AML-193 (cell line): Measurements from ENCODE around the gene KIFAP3.
"Not testable (repeated sequence)": the region's sequence is repeated elsewhere in the genome, so short reads cannot be mapped to it uniquely, and the experiment has no call there.

Experiments
- DNase-seq, 2 experiments: peaks; one replicate each; lab custom pipeline; 2025; lab: John Stamatoyannopoulos, UW

KIFAP3 gene

DNA sequence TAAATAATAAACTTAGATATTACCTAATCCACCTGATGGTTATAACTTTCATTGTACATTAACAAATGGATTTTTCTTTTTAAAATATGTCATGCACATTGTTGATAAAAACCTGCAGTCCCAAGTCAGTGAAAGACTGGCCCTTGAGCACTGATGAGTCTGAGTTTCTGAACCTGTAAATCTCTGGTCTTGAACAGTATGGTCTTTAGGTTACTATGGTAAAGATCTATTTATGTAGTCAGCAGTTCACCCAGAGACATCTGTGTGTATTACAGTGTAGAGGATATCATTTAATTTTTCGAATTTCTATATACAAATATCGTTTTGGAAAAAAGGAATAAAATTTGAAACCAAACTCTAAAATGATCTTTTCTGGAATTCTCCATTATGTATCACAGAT is 150.4 kb downstream of the KIFAP3 start:
- no peak for DNase-seq

DNA sequence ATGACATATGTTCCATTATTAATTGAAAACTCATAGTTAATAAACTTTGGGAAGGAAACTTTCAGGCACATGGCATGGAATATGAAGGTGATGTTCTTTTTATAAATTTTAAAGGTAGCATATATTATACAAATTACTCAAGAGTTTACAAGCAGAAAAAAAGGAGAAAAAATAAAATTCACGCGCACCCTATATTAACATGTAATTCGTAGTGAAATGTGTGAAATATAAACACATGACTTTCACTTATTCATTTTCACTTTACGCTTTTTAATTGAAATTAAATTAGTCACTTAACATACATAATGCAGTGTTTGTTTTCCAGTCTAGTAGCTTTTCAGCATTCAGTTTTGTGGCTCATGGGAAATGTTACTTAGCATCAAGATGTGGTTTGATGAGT is 153.4 kb downstream of the KIFAP3 start:
- no peak for DNase-seq

DNA sequence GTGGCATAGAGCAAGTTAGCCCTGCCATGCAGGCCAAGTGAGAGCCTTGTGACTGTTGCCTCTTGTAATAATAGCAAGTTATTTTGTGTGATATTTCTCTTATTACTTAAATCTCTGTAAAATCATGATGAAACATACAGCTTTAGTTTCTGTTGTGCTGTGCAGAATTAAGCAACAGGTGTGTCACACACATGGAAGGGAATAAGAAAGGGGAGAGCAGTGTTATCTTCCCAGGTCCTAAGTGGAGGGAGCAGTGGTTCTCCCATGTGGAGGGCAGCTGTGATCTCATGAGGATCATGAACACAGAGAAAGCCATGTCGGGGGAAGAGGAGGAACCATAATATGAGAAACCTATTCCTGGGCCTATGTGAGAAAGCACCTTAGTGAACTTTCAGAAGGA is 155.6 kb downstream of the KIFAP3 start:
- no peak for DNase-seq

DNA sequence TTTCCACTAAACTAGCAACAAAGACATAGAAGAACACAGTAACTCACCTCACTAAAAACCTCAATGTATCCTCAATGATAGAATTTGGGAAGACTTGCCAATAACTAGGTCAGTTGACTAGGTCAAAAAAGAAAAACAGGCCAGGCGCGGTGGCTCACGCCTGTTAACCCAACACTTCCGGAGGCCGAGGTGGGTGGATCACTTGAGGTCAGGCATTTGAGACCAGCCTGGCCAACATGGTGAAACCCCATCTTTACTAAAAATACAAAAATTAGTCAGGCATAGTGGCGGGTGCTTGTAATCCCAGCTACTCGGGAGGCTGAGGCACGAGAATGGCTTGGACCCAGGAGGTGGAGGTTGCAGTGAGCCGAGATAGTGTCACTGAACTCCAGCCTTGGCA is 156.3 kb downstream of the KIFAP3 start:
- DNase-seq = not testable (repeated sequence)

DNA sequence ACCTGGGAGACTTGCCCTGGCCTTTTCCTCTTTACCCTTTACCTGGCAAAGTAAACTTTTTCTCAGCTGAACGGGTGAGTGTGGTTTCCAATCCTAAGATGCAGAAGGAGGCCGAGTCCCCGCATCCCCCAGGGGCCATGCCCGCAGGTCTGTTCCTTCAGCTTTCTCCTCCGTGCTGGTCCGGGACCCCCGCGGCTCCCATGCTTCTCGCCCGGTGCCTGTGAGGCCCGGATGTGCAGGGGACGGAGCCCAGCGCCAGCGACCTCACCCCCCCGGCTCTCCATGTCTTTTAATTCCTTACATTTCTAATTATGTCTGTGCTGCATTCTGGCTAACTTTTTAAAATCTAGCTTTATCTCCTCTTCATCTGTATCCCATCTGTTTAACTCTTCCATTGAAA is 159.3 kb downstream of the KIFAP3 start:
- no peak for DNase-seq

DNA sequence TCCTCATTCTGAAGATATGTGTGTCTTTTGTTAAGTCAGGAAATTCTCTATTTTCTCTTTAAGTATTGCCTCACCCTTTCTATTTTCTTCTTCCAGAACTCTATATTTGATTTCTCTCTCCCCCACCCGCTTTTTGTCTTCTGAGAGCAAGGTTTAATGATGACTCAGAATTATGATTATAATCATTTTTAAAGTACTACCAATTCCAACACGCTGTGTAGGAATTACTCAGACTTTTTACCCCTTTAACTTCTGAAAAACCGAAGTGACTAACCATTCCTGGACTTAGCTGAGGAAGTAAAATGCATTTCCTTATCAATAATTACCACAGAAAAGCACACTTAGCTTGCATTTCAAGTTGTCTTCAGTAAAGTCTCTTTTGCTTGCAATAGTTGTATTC is 160.0 kb downstream of the KIFAP3 start:
- DNase-seq = peak in 1 of 2 experiments; percentile 8

DNA sequence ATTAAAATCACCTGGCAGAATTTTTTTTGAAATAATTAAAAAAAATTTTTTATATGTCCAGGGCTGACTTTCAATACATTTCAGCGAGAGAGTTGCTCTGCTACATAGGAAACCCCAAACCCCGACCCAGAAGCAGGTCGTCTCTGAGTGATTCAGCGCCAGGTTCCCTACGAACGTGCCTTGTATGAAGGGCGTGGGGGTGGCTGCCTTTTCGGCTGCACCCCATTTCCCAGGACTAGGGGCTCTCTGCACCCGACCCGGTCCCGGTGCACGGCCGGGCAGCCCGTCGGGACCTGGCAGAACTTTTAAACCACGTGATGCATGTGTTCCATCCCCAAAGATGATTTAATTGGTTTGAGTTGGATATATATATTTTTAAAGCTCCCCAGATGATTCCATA is 165.0 kb downstream of the KIFAP3 start:
- DNase-seq = no peak

DNA sequence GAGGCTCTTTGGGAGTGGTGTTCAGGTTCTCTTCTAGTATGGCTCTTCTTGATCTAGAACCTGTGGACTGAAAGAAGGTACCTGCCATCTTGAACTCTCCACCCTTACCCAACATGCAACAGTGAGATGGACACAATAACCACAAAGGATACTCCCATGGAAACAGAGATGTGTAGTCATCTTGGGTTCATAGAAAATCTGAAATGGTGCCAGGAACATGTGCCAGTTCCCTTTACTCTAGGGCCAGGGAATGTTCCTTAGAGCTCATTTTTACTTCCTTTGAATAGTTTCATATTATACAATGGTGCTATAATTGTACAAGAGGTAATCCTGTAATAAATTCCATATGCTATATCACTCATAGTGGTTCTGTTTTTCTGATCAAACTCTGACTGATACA is 167.6 kb downstream of the KIFAP3 start:
- no peak for DNase-seq

DNA sequence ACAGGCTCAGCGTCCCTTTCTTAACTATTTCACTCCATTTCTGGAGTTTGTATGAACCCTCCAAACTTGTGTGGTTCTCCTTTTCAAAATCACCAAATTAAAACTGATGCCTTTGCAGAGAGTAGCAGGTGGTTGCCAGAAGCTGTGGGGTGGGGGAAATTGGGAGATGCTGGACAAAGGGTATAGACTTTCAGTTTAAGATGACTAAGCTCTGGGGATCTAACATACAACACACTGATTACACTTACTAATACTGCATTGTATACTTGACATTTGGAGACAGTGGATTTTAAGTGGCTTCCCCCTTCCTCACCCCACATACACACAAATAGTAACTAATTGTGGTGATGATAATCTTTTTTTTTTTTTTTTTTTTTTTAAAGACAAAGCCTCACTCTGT is 169.7 kb downstream of the KIFAP3 start:
- DNase-seq = no peak

DNA sequence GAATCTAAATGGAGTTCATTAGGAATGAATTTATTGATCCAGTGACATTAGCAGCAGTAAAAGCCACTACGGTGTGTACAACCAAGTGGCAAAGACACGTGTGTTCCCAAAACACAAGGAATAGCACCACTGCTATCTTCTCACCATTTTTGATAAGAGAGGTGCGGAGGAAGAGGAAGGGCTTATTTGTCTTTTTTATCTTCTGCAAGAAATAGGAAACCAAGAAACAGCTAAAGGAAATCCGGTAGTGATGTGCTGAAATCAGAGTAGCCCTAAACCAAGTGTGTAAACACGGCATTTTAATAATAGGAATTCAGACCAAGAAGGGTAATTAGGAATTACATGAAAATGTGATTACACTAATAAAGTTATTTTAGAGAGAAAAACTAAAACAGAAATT is 171.7 kb downstream of the KIFAP3 start:
- no peak for DNase-seq

DNA sequence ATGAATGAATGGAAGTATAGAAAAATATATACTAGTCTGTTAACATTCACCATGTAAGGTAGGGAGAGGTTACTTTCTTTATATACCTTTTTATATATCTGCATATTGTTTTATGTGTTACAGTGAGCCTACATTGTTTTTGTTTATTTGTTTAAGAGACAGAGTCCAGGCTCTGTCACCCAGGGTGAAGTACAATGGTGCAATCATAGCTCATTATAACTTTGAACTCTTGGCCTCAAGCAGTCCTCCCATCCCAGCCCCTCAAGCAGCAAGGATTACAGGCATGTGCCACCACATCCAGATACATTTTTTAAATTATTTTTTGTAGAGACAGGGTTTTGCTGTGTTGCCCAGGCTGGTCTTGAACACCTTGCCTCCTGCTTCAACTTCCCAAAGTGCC is 173.4 kb downstream of the KIFAP3 start:
- no peak for DNase-seq

DNA sequence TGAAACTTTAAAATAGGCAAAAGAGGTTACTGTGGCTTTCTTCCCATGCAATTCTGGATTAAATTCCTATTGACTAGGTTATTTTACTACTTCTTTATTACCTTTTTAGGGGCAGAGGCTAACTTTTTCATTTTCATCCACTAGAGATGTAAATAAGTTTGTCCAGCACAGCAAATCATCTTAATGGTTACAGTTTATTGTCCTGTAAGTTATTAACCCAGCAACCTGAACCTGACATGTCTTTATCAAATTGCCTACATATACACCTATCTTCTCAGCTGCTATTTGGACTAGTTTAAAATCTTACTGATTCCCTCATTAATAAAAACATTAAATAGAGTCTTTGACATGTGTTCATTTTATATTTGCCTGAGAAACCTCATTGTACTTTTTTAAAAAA is 173.9 kb downstream of the KIFAP3 start:
- no peak for DNase-seq

DNA sequence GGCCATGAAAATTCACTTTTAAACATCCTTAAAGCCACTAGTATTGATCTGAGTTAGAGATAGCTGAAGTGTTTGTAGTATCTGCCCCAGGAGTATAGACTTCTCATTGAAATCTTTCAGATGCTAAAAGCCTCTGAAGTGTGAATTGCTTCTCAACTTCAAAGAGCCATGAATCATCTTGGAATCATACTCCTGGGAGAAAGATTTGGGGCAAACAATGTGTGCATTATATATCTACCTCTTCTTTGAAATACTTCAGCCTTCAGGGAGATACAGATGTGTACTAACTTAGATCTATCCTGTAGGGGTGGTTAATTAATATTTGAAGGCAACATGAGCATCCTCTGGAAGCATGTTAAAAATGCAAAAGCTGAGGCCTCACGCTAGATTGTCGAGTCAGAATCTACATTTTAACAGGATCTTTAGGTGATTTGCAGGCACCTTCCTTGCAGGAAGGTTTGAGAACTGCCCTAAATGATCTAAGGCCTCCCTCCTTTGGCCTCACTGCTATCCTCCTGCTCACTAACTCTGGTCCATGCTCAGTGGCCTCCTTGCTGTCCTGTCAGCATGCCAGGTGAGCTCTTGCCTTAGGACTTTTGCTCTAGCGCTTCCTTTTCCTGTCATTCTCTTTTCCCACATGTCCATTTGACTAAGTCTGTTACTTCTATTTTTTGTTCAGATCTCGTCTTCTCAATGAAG is 174.8 kb downstream of the KIFAP3 start:
- DNase-seq = no peak

DNA sequence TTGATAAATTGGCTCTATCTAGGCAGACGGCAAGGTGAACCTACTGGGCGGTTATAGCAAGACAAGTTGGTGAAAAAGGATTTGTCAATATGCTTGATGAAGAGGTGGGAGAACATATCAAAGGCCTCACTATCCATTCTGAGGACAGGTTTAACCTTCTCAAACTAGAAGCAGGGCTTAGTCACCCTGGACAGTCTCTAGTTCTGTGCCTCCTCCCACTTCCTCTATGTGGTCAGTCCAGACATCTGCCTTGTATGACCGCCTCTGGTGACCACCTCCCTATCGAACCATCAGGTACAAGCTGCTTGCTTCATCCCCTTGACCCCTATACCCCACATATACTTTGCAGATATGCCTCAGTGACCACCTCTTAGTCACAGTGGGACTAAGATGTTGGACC is 178.5 kb downstream of the KIFAP3 start:
- DNase-seq = peak; percentile 25 to 33

DNA sequence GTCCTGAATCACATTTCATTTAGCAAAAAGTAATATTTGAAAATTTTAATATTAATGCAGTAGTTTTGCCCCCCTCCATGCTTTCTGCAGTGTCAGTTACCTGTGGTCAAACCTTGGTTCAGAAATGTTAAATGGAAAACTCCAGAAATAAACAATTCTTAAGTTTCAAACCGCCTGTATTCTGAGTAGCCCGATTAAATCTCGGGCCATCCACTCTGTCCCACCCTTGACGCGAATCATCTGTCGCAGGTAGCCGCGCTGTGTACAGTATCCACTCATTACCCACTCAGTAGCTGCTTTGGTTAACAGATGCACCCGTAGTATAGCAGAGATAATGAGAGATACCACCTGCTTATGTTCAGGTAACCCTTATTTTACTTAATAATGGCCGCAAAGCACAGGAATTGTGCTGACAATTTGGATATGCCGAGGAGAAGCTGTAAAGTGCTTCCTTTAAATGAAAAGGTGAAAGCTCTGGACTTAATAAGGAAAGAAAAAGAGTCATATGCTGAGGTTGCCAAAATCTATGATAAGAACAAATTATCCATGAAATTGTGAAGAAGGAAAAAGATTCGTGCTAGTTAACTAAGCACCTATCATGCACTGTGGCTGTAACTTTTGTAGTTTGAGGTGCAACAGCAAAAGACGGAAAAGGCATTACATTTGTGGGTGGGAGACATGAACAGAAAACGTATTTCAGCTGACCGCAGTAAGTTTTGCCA is 179.9 kb downstream of the KIFAP3 start:
- no peak for DNase-seq

DNA sequence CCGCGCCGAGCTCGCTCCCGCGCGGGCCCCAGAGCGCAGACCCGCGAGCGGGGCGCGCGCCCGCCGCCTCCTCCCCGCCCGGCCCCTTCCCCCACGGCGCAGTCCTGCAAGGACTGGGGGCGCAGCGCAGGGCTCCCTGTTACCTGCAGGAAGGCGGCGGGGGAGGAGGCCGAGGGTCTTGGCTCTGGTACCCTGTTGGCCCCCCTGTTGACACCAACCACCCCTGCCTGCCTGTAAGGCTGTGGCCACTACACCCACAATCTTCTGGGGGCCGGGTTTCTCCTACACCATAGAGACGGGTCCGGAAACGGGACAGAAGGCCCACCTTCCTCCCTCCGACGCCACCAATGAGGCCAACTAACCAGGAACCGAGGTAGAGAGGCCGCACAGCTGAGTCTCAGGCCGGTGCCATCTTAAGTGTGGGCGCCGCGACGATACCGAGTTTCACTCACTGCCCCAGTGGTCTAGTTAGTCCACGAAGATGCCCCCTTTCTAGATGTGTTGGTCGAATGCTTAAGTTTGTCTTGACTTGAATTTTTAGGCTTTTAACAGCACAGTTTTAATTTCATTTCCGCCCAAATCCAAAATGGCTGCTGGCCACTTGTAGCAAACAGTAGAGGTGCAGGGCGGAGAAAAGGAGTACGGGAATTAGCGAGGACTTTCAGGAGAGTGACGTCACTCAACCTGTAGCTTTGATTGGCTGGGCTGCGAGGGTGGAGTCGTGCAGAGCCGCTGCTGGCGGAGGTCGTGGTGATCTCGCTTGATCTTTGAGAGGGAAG is 180.7 kb downstream of the KIFAP3 start, which contains the start of gene SCYL3:
Gene SCYL3, minus strand, starts transcription at position 252 of the 779 bp plus-strand sequence. CDS start 5,056 bp downstream, outside the sequence.
- peak; percentile 94 to 98 for DNase-seq

DNA sequence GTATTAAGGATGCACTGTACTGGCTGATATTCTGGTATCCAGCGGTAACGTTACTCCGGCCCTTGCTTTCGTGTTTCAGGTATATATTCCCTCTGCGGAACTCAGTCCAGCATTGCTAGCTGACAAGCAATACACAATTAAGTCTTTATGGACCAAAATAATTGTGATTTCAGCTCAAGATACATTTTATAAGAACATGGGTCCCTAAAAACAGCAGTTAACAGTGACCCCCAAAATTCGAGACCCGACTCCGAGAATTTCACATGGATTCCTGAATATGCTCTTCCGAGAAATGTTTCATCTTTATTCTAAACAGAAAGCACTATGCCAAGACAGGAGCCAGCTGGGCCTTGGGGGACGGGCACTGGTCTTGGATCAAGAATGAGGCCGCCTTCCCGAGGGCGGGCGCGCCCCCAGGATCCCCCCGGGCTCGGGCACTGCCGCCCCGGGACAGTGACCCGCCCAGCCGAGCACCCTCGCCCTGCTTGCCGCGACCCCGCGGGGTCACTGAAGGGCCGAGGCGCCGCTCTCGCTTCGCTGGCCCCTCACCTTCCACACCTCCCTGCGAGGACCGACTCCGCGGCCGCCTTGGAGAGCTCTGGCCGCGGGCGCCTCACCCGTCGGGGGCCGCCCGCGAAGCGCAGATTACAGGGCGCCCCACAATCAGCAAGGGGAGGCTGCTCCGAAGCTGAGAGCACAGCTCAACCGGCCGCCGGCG is 181.4 kb downstream of the KIFAP3 start:
- DNase-seq = peak; percentile 4 to 17

DNA sequence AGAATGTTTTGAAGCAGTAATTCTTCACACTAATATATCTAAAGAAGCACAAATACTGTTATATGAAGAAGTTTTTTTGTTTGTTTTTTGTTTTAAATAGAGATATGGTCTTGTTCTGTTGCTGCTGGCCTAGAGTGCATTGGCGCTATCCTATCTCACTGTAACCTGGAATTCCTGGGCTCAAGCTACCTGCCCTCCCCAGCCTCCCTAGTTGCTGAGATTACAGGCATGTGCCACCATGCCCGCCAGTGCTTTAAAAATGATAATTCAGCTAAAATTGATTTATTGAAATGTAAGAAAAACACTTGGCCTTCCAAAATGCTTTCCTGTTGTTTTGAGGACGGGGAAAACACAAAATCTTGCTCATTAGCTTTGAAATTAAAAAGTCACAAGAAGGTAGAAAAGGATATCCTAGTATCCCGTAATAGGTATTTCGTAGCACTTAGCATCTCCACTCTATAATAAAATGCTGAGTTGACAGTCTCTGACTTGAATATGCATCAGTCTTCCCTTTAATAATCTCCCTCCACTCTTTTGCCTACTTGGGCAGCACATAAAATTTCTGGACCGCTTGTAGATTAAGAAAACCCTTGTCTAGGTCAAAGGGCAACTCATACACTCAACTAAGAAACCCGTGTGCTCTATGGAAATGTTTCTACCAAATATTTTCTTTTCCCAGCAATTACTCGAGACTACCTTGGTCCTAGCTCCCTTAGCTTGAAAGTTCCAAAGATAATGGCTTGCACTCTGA is 182.1 kb downstream of the KIFAP3 start:
- DNase-seq = no peak

DNA sequence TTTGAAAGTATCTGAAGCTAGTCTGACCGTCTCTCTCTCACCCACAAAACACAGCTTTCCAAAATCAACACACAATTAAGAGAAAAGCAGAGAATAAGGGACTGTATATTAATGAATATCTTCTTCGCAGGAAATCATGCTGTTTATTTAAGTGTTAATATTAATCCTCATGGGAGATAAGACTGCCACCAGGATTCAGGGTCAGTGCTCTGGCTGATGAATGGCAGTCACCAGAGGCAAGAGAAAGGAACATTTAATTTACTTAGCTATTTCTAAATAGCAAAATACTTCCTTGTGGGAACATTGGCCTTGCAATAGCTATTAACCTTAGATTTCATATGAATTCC is 183.0 kb downstream of the KIFAP3 start:
- no peak for DNase-seq

DNA sequence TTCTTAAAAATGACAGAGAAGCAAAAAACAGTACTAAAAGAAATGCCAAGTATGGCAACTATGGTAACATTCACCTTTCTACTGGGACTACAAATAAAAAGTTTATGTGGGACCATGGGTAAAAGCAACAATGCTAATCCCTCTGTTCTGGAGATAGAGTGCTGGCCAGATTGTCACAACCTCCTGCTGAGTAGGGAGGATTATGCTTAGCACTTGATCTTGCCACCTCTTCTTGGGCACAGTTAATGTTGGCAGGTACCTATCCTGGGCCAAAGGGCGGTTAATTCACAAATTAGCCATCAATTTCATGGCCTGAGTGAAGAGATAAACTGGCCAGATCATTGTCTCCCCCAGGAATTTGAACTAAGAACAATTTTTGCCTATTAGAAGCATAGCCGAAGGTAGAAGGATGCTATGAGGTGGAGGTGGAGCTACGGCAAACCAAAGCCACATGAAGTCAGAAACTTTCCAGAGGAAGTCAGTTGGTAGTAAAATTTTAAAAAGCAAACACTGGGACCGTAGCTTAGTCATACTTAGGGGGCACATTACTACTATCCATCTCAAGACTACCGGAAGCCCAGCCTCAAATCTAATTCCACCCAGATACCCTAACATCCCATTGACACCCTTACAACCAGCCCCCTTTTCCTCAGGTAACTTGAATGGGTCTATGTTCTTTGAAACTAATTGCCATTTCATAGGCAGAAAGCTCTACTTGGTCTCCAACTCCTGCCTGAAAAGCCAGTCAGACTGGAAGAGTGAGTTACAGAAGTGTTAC is 183.5 kb downstream of the KIFAP3 start:
- no peak for DNase-seq

DNA sequence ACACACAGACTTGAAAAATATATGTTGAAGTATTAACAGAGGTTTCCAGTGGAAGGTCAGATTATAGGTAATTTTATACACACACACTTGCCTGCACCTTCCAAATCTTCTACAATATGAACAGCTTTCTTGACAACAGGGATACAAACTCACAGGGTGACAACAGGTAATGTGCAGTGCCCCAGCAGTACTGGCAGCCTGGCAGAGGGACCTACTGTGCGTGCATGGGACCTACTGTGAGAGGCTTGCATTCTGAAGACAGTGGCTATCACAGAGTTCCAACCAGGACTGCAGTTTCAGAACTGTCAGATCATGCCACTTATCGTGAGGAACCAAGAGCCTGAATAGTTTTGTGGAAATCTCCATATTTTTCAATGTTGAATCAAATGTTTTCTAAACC is 184.6 kb downstream of the KIFAP3 start:
- DNase-seq = no peak
